HepG2 (cell line): ENCODE results near the gene MAPKAPK3. TPM values are rescaled to one million over a fixed set of nuclear protein-coding genes. Genes with fewer than 3 reads are reported as not detected.

Source experiments
- ATAC-seq: fragments of 200-7000 bp; cut with Tn5 transposase; 3 replicates; pipeline ENCODE4 v1.9.1; 2020; ENCODE audit warnings: mild to moderate bottlenecking, moderate library complexity
- BruUV-seq: library from RNA; stranded (reverse); fragments of 400-500 nt; replicated peaks from 2 replicates; lab custom pipeline; 2021; lab: Mats Ljungman, UMichigan
- CTCF ChIA-PET: fragments of 300-600 bp; formaldehyde crosslinking; extraction: SDS; loops from one replicate; lab custom pipeline; 2021; ENCODE audit warnings: low total read pairs, inconsistent platforms, low intra/inter-chr PET ratio; lab: Yijun Ruan, JAX
- POLR2A ChIA-PET: fragments of 350-600 bp; sonication (Branson Sonifier 250); formaldehyde crosslinking; loops from one replicate; lab custom pipeline; 2020; ENCODE audit warnings: antibody characterized with exemption, inconsistent platforms; lab: Yijun Ruan, JAX
- DNase-seq: peaks from one replicate; pipeline ENCODE4 v3.0.0-alpha.2; 2015; ENCODE audit warnings: low spot score
- FAIRE-seq: peaks from 3 replicates; lab custom pipeline; 2011; peaks lifted over from hg19 to GRCh38; lab: Jason Lieb, UNC
- H2AFZ ChIP-seq: one replicate; pipeline ENCODE4 v1.6.1; 2011; ENCODE audit warnings: low read length, inconsistent platforms
- H3K27ac ChIP-seq: fragments of 300-600 bp; 3 replicates; pipeline ENCODE4 v1.8.0; 2011; ENCODE audit warnings: mixed run types, mild to moderate bottlenecking, mixed read lengths, low read length, inconsistent platforms; ENCODE audit not compliant: insufficient read depth; ENCODE audit errors: extremely low read length
- H3K27me3 ChIP-seq, 2 experiments: fragments of 200-600 bp in 1 of 2; 2 replicates in 1 of 2; 3 replicates in 1 of 2; pipeline versions ENCODE4 v1.6.0 to v1.8.0; 2011; ENCODE audit warnings: low read length in 2 of 2, mild to moderate bottlenecking in 2 of 2, moderate library complexity in 2 of 2, inconsistent platforms in 1 of 2; ENCODE audit not compliant: insufficient read depth in 2 of 2, control insufficient read depth in 1 of 2
- H3K36me3 ChIP-seq, 2 experiments: fragments of 200-600 bp in 1 of 2; replicated peaks in 1 of 2; 2 replicates in 1 of 2; 3 replicates in 1 of 2; pipeline versions ENCODE4 v1.5.1 to v1.8.0; 2011; ENCODE audit warnings: low read length in 2 of 2, inconsistent platforms in 1 of 2; ENCODE audit not compliant: insufficient read depth in 2 of 2, control insufficient read depth in 1 of 2
- H3K4me1 ChIP-seq: 2 replicates; pipeline ENCODE4 v1.5.1; 2012; ENCODE audit warnings: low read length, inconsistent platforms; ENCODE audit not compliant: insufficient read depth
- H3K4me2 ChIP-seq: 2 replicates; pipeline ENCODE4 v1.6.0; 2011; ENCODE audit warnings: low read depth, low read length, inconsistent platforms
- H3K4me3 ChIP-seq, 3 experiments: fragments of 200-600 bp in 1 of 3; sonication (generic), shearing (Covaris generic) in 1 of 3; replicated peaks in 1 of 3; 2 replicates each; pipeline ENCODE4 v1.5.1; 2011 to 2016; ENCODE audit warnings: low read length in 3 of 3, inconsistent platforms in 2 of 3, low read depth in 2 of 3, mild to moderate bottlenecking in 2 of 3, control low read depth in 1 of 3, mixed read lengths in 1 of 3; ENCODE audit not compliant: insufficient read depth in 1 of 3
- H3K79me2 ChIP-seq: one replicate; pipeline ENCODE4 v1.6.1; 2011; ENCODE audit warnings: low read length, inconsistent platforms; ENCODE audit not compliant: insufficient read depth
- H3K9ac ChIP-seq: 2 replicates; pipeline ENCODE4 v1.6.0; 2011; ENCODE audit warnings: mild to moderate bottlenecking, low read depth, low read length, inconsistent platforms; ENCODE audit not compliant: insufficient read depth
- H3K9me3 ChIP-seq: 2 replicates; pipeline ENCODE4 v1.5.1; 2012; ENCODE audit warnings: mild to moderate bottlenecking, low read length
- H4K20me1 ChIP-seq: 2 replicates; pipeline ENCODE4 v1.6.0; 2011; ENCODE audit warnings: inconsistent platforms, mild to moderate bottlenecking, low read length, moderate library complexity; ENCODE audit not compliant: insufficient read depth
- ONECUT2 ChIP-seq: sonication (generic); formaldehyde crosslinking; IDR thresholded peaks from 2 replicates; pipeline ENCODE4 v1.4.0; 2020; ENCODE audit warnings: missing genetic modification reagents
- POGZ ChIP-seq: sonication (generic); formaldehyde crosslinking; IDR thresholded peaks from 2 replicates; pipeline ENCODE4 v1.4.0; 2020; ENCODE audit warnings: mild to moderate bottlenecking, missing genetic modification reagents
- SMC3 ChIP-seq: IDR thresholded peaks from 2 replicates; pipeline ENCODE4 v1.6.1; 2011; ENCODE audit warnings: low read length, improper control_type of control experiment
- STAG1 ChIP-seq: sonication (generic); formaldehyde crosslinking; IDR thresholded peaks from 2 replicates; pipeline ENCODE4 v1.4.0; 2020; ENCODE audit warnings: missing genetic modification reagents
- ZNF234 ChIP-seq: sonication (generic); formaldehyde crosslinking; conservative IDR thresholded peaks from 2 replicates; pipeline ENCODE4 v1.5.1; 2020; ENCODE audit warnings: mild to moderate bottlenecking, missing genetic modification reagents
- ZNF652 ChIP-seq: IDR thresholded peaks from 2 replicates; pipeline ENCODE4 v1.6.1; 2016; ENCODE audit warnings: low read depth, borderline replicate concordance
- WGBS: methylation state at CpG from one replicate; pipeline ENCODE4 v1.1.6; 2017; ENCODE audit warnings: low lambda C conversion rate; 5-methylcytosine and 5-hydroxymethylcytosine counted together
- in situ Hi-C: cut with HindIII; loops from 2 replicates; pipeline ENCODE4 v1.10.0; 2017; ENCODE audit warnings: low pct_unique_long_range_greater_than_20kb; ENCODE audit not compliant: extremely low pct_ligation_motif_present
- intact Hi-C: fragments of 100-400 bp; cut with micrococcal nuclease; formaldehyde crosslinking; loops from one replicate; pipeline ENCODE4 v1.10.0; 2022; ENCODE audit not compliant: unreplicated experiment
- polyA plus RNA-seq, 8 experiments: library from polyadenylated mRNA; depleted of rRNA in 3 of 8; stranded (reverse) in 7 of 8; unstranded in 1 of 8; fragments of >200 nt; fragmentation: Illumina TruSeq in 4 of 8; extraction: Trizol in 4 of 8; gene quantifications; 2 replicates each; pipeline versions ENCODE4 v1.2.1 to v1.2.3, GENCODE V29; 2011 to 2016; ENCODE audit warnings: low read depth in 4 of 8, missing spikeins in 1 of 8, mixed read lengths in 1 of 8; ENCODE audit not compliant: insufficient read depth in 1 of 8
- total RNA-seq, 5 experiments: library from RNA; depleted of rRNA; stranded (reverse); fragments of >200 nt; fragmentation: Illumina TruSeq; extraction: Trizol; gene quantifications; 2 replicates each; pipeline ENCODE4 v1.2.3, GENCODE V29; 2016; ENCODE audit warnings: low read depth in 1 of 5

Gene MAPKAPK3
- total and polyA plus RNA-seq, 2 of the 13 experiments (the other 11 are each of a cell fraction or from before 2014, with no cell fraction given) = 39.9 to 41.2 TPM

- 96% methylated on average over 2 of the region's 2 CpGs for WGBS
- no peak overlapping the region for H3K4me2 ChIP-seq
- DNase-seq (no peak), ATAC-seq (no peak), FAIRE-seq (no peak)
- POLR2A ChIA-PET = interaction anchor here (1.8 to 2.2 kb wide), 2 partner anchors 8 to 12 kb away, joined by 5 to 8 read pairs; partner anchors contain the start of gene HEMK1
- no peaks in the 10 kb centered on the region; a peak in 3 of 5 replicates for H3K36me3 ChIP-seq
- CTCF ChIA-PET = no interaction called here
- TF ChIP-seq ZNF652 = no peak
- no peak for TF ChIP-seq POGZ (CRISPR knock-in tag)
- TF ChIP-seq ONECUT2 (CRISPR knock-in tag) = no peak
- intact Hi-C loops = no loop called here
- H4K20me1 ChIP-seq = no peaks in the 10 kb centered on the region
- H3K79me2 ChIP-seq = no peaks in the 10 kb centered on the region
- H2AFZ ChIP-seq = no peak overlapping the region
- in situ Hi-C loops = no loop called here
- BruUV-seq = no TSS peak
- H3K4me1 ChIP-seq = peaks cover 19% of the 10 kb centered on the region
- no peak overlapping the region for H3K9ac ChIP-seq
- no peak overlapping the region for H3K27ac ChIP-seq
- no peaks in the 10 kb centered on the region for H3K9me3 ChIP-seq
- no peak overlapping the region for H3K4me3 ChIP-seq
- no peaks in the 10 kb centered on the region for H3K27me3 ChIP-seq
Measured at GRCh38 chr3:50577348-50577747, 39.6 kb upstream of the MAPKAPK3 start.

- FAIRE-seq (no peak), ATAC-seq (peak; percentile 51), DNase-seq (no peak)
- intact Hi-C loops (no loop called here), in situ Hi-C loops (no loop called here)
- Histone ChIP-seq H4K20me1 (no peaks in the 10 kb centered on the region), H3K9me3 (no peaks in the 10 kb centered on the region), H3K4me2 (no peak overlapping the region), H3K4me3 (no peak overlapping the region), H3K27me3 (no peaks in the 10 kb centered on the region), H3K36me3 (no peaks in the 10 kb centered on the region; a peak in 2 of 5 replicates), H3K27ac (no peak overlapping the region), H3K4me1 (peaks cover 46% of the 10 kb centered on the region), H2AFZ (no peak overlapping the region), H3K79me2 (no peaks in the 10 kb centered on the region), H3K9ac (no peak overlapping the region)
- no TSS peak for BruUV-seq
- ChIA-PET CTCF (no interaction called here), POLR2A (interaction anchor here (0.7 to 4.3 kb wide), 3 partner anchors 12 to 31 kb away, joined by 3 to 20 read pairs (median 3); partner anchors contain the start of genes CISH and HEMK1)
- 90% methylated on average over 6 of the region's 9 CpGs for WGBS
- TF ChIP-seq STAG1 (CRISPR knock-in tag) (peak; percentile 49), ZNF234 (CRISPR knock-in tag) (no peak), SMC3 (peak; percentile 34; the same call in 1 of the 2 replicates)
Measured at GRCh38 chr3:50580683-50581458, 36.1 kb upstream of the MAPKAPK3 start.
